ENCODE data around the gene CPN2.

CPN2 gene

GRCh38 chr3:194328942-194329582 is 22.1 kb downstream of the CPN2 start:
- no peak for DNase-seq (ENCODE audit: low read depth in 2 of 2)

- no peak for DNase-seq (ENCODE audit: low read depth in 2 of 2)
Measured at GRCh38 chr3:194328053-194328657, 23.0 kb downstream of the CPN2 start.

GRCh38 chr3:194327218-194328052 is 23.7 kb downstream of the CPN2 start:
- no peak for DNase-seq (ENCODE audit: low read depth in 2 of 2)

- no peak for DNase-seq (ENCODE audit: low read depth in 2 of 2)
Measured at GRCh38 chr3:194326968-194327217, 24.2 kb downstream of the CPN2 start.

DNA sequence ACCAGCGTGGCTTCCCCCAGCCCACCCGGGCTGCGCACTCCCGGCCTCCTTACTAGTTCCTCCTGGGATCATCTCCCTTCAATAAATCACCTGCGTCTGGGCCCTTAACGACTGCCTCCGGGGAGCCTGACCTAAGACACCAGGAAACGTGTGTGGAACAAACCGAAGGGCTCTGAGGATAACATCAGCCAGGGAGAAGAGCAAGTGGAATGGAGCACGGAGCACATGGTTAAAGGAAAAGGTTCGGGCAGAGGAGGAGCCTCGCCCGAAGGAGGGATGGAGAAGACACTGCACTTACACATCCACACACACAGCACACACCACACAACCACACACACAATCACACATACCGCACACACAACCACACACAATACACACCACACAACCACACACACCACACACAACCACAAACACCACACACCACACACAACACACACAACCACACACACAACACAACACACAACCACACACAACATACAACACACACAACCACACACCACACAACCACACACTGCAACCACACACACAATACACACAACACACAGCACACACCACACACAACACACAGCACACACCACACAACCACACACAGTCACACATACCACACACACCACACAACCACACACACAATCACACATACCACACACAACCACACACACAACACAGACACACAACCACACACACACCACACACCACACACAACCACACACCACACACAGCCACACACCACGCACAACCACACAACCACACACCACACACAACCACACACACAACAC is 24.7 kb downstream of the CPN2 start:
- DNase-seq (ENCODE audit: low read depth in 2 of 2): no peak

DNA sequence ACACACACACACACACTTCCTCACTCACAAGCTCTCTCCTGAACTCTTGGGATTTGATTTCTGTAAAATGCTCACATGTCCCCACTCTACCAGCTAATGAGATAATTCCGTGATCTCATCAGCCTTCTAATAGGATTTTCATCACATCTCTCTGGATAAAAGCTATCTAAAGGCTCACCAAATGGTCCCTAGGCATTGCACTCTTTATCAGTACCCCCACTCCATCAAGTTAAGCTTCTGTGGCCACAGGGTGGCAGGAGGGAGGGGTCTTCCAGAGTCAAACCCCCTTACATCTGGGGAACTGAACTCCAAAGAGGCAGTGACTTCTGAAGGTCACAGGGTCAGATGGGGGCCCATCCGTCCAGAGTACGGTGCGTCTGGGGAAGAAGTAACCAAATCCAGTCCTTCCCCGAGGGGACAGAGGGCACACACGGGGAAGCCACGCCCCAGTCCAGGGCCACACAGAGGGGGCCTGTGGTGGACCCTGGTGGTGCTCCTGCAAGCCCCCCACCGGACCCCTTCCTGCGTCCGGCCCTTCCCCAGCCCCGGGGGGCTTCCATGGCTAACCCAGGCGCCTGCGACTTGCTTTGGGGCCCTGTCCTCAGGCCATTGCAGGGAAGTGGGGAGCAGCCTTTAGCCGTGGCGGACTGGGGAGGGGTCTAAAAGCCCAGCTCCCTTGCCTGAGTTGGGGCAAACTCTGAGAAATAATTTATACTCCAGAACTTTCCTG is 25.5 kb downstream of the CPN2 start:
- no peak for DNase-seq (ENCODE audit: low read depth in 2 of 2)

DNA sequence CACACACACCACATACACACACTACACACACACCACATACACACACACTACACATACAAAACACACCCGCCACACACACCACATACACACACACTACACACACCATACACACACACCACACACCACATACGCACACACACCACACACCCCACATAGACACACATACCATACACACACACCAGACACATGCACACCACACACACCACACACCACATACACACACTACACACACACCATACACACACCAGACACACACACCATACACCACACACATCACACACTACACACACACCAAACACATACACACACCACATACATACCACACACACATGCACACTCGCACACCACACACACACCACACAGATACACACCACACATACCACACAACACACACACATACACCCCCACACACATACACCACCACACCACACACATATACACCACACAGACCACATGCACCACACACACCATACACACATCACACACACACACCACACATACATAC is 26.3 kb downstream of the CPN2 start:
- DNase-seq (ENCODE audit: low read depth in 2 of 2): no peak

- DNase-seq (ENCODE audit: low read depth in 2 of 2): no peak
Measured at GRCh38 chr3:194323785-194324735, 27.1 kb downstream of the CPN2 start.

DNA sequence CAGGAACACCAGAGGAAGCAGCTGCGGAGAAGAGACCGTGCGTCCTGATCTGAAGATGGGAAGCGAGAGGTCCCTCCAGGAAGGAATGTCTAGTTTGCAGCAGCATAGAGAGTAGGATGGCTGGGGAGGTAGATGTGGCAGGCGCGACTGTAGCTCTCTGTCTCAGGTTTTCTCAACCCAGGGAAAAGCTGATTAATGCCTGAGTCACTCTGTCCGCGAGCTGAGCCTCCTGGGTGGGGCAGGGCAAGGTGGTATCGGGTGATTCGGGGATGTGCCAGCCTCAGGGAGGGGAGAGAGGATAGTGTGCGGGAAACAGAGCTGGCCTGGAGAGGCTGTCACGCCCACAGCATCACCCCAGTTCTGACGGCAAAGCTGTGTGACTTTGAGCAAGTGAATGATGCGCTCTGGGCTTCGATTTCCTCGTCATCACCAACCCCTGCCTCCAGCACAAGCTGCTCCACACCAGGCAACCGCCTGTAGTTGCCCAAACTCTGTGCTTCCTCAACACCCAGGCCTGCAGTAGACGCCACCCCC is 28.4 kb downstream of the CPN2 start:
- no peak for DNase-seq (ENCODE audit: low read depth in 2 of 2)

DNA sequence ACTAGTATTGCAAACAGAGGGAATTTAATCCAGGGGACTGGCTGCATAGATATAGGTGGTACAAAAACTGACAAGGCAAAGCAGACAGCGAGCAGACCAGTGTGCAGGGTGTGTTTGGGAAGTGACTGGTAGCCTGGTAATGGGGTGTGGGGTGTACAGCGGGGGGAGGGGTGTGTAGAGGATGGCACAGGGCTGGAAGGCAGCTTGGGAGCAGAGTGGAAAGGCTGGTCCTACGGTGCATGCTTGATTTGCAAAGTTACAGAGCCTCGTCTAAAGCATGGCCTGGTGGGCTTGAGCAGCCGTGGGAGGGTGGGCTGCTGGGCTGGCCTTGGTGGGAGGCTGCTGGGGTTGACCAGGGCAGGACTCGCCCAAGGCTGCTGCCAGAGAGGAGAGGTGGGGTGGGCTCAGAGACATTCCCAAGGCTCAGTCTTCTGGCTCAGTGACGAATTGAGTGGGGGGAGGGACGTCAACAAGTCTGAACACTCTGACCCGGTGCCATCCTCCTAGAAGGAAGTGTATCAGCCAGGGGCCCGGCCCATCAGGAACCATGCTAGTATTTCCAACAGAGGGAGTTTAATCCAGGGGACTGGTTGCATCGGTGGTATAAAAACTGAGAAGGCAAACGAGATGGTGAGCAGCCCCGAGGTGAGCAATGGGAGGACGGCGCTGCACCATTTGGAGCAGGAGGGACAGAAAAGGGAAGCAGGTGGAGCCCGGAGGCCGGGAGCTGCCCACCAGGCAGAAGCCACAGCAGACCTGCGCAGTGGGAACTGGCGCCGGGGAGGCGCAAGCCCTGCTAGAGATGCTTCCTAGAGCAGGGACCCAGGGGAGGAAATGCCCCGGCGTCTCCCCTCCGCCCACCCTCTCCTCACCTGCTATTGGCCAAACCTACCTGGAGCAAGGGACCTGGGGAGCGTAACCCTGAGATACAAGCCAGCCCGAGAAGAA is 29.2 kb downstream of the CPN2 start:
- no peak for DNase-seq (ENCODE audit: low read depth in 2 of 2)

- DNase-seq (ENCODE audit: low read depth in 2 of 2): no peak
Measured at GRCh38 chr3:194320744-194321243, 30.3 kb downstream of the CPN2 start.

DNA sequence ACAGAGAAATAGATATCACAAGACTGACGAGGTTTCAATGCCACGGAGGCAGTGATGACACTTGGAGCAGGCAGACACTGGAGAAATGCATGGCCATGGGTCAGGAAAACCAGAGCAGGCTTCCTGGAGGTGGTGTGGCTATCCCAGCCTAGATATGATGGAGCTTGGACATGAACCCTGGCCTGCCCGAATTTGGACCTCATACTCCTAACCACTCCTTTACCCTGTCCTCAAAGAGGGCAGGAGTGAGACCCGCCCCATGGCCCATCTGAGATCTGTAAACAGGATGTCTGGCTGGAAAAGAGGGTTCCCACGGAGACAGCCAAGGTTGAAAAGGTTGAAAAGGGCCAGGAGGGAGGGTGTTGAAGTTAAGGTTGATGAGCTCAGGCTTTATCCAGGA is 31.0 kb downstream of the CPN2 start:
- DNase-seq (ENCODE audit: low read depth in 2 of 2): no peak

GRCh38 chr3:194318511-194319161 is 32.5 kb downstream of the CPN2 start:
- no peak for DNase-seq (ENCODE audit: low read depth in 2 of 2)

DNA sequence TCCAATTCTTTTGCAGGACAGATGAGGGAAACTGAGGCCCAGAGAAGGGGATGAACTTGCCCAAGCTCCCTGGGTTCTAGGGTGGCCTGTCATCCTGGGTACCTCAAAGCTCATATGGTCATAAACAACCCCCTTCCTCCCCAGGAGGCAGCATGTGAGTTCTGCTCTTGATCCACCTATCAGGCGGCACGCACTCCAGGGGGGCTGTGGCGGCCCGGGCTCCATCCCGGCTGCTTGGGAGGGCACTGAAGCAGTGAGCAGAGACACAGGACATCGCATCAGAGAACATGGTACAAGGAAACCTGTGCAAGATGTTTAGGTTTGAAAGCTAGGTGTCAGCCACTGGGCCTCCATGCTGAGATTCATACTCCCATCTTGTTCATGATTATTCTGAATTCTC is 34.2 kb downstream of the CPN2 start:
- no peak for DNase-seq (ENCODE audit: low read depth in 2 of 2)

DNA sequence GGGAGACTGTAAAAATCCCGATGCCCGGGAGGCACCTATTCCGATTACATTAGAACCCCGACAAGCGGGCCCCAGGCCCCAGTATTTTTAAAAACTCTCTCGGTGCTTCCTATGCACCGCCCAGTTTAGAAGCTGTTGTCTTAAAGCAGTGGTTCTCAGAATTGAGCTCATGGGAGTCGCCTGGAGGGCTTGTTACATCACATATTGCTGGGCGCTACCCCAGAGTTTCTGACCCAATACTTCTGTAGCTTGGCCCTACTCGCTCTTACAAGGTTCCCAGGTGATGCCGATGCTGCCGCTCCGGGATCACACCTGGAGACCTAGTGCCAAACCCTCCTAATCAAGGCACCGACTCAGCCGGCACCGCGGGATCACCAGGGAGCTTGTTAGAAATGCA is 35.2 kb downstream of the CPN2 start:
- DNase-seq (ENCODE audit: low read depth in 2 of 2): no peak

- DNase-seq (ENCODE audit: low read depth in 2 of 2): peak; percentile 82 to 85
Measured at GRCh38 chr3:194315088-194315964, 35.8 kb downstream of the CPN2 start.

DNA sequence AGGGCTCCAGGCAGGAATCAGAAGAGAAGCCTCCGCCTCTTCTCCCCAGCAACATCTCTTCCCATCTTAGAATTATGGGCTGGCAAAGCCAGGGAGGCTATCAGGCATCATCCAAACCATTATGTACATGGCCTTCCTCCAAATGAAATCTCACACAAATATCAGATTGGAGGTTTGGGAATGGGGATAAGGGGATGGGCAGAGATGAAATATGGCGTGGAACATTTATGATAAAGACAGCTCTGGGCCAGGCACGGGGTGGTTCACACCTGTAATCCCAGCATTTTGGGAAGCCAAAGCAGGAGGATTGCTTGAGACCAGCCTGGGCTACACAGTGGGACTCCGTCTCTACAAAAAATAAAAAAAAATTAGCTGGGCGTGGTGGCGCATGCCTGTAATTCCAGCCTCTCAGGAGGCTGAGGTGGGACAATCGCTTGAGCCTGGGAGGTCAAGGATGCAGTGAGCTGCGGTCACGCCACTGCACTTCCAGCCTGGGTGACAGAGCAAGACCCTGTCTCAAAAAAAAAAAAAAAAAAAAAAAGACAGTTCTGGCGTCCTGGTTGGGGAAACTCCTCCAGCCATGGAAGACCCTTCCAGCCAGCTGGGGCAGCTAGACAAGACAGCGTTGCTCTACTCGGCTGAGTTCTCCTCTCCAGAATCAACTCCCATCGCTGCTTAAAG is 36.6 kb downstream of the CPN2 start:
- DNase-seq (ENCODE audit: low read depth in 2 of 2): no peak

All from stimulated activated CD4-positive, alpha-beta T cell treated with anti-CD3 and anti-CD28 coated beads, Interleukin-1b, Interleukin-23, amount 100 ng/mL, for 4 hours (primary cell).